Inflammatory macrophage (primary cell): ENCODE data around the gene NOBOX.
"Not testable (repeated sequence)": the region's sequence is repeated elsewhere in the genome, so short reads cannot be mapped to it uniquely, and the experiment has no call there.

Experiments
- DNase-seq, 2 donors: peaks; one replicate each; pipeline ENCODE4 v3.0.0-alpha.2; 2020 to 2022

Gene NOBOX

GRCh38 chr7:144391014-144391413 lies 12.5 kb downstream of the NOBOX start:
- DNase-seq = no peak

GRCh38 chr7:144390481-144390880 lies 13.0 kb downstream of the NOBOX start:
- DNase-seq = no peak

- no peak for DNase-seq
Observed at GRCh38 chr7:144388950-144389349, 14.5 kb downstream of the NOBOX start.

- DNase-seq = no peak
Observed at GRCh38 chr7:144386741-144387140, 16.8 kb downstream of the NOBOX start.

GRCh38 chr7:144384555-144385245 lies 18.8 kb downstream of the NOBOX start:
- no peak for DNase-seq

GRCh38 chr7:144384071-144384470 lies 19.4 kb downstream of the NOBOX start:
- no peak for DNase-seq

- DNase-seq = no peak
Observed at GRCh38 chr7:144379776-144380384, 23.6 kb downstream of the NOBOX start.

DNA sequence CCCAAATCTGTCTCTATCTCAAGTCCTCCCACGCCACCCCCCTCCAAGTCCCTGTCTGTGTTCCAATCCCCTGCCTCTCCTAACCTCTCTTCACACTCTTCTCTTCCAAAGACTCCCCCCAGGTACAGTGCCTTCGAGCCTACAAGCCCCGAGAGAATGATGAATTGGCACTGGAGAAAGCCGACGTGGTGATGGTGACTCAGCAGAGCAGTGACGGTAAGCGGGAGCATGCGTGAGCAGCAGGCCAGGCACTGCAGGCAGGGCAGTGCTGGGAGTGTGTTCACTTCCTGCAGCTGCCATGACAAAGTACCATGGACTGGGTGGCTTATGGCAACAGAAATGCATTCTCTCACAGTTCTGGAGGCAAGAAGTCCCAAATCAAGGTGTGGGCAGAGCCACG lies 24.8 kb downstream of the NOBOX start:
- no peak for DNase-seq

DNA sequence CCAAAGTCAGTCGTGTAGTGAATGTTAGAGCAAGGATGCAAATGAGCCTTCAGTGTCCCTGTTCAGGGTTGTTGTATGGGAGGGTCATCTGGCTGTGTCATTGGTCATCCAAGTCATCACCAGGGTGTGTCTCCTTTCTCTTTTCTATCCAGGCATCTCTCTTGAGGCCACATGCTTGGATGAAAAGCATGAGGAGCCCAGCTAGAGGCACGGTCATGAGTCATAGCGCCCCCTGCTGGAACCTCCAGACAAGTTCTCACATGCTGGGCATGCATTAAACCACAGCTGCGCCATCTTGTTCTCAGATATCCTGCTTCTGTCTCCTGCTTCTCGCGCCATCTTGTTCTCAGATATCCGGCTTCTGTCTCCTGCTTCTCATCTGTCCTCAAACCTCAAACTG lies 34.3 kb downstream of the NOBOX start:
- not testable (repeated sequence) for DNase-seq

- DNase-seq = not testable (repeated sequence)
Observed at GRCh38 chr7:144367250-144367649, 36.2 kb downstream of the NOBOX start.

DNA sequence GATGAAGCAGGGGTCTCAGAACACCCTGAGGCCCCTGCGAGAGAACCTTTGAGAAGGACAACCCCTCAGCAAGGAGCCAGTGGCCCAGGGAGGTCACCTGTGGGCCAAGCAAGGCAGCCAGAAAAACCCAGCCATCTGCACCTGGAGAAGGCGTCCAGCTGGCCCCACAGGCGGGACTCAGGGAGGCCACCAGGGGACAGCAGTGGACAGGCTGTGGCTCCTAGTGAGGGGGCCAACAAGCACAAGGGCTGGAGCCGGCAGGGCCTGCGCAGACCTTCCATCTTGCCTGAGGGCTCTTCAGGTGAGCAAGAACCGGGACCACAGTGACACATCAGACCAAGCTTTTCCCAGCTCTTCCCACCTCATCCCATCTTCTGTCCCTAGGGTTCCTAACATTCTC lies 38.0 kb downstream of the NOBOX start:
- DNase-seq = not testable (repeated sequence)

GRCh38 chr7:144362061-144362460 lies 41.4 kb downstream of the NOBOX start:
- DNase-seq = not testable (repeated sequence)

DNA sequence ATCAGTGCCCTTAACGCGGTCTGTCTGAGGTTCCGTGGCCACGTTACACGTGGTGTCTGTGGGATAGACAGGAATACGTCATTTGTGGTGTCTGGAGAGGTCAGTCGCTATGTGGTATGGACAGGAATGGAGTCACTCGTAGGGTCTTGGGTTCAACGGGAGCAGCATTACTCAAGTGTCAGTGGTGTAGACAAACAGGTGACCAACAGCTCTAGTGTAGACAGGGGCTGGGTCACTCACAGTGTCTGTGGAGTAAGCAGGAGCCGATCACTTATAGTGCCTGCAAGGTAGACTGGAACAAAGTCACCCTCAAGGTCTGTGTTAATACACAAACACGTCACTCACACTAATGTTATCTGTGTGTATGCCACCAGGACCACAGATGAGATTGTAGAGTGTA lies 46.6 kb downstream of the NOBOX start:
- DNase-seq = not testable (repeated sequence)

GRCh38 chr7:144356185-144356584 lies 47.3 kb downstream of the NOBOX start:
- not testable (repeated sequence) for DNase-seq

GRCh38 chr7:144355176-144355822 lies 48.2 kb downstream of the NOBOX start, which contains the start of gene ARHGEF5:
TSS of gene ARHGEF5 (plus strand) at chr7:144355402. CDS start at chr7:144362670, 7,268 bp downstream.
- not testable (repeated sequence) for DNase-seq

DNA sequence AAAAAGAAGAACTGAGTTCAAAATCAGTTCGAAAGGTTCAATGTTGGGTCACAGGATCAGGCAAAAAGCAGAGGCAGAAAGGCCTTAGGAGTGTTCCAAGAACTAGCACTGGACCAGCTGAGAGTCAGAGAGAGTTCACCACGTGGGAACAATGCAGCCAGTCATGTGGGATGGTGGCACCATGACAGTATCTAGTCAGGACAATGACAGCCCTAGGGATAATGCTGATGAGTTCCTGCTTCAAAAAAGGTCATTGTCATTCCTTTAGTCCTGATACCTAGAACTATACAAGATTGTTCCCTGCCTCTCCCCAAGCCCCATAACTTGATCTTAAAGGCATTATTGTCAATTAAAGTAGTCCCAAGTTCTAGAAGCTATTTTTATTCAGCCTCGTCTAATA lies 51.8 kb downstream of the NOBOX start:
- peak in 1 of 2 donors; percentile 2 for DNase-seq

DNA sequence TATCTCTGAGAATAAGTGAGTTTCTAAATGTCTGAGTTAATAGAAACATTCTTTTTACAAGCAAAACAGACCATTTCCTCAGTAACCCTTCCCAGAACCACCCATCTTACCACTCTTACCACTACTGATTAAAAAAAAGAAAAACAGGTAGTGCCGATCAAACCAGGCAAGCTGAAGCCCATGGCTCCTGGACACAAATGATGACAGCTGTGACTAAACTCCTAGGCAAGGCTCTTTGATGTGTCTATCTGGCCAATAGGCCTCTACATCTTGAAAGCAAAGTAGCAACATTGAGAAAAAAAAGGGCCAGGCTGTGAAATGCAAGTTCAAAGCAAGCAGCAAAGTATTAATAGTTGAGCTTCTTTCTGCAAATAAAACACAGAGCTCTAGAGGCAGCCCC lies 54.9 kb downstream of the NOBOX start:
- not testable (repeated sequence) for DNase-seq
